Measurements from ENCODE around the gene TAT.
"Not testable (repeated sequence)": the region's sequence is repeated elsewhere in the genome, so short reads cannot be mapped to it uniquely, and the experiment has no call there.

The TAT gene

GRCh38 chr16:71600822-71601221 lies 23.9 kb upstream of the TAT start:
- H3K27ac ChIP-seq (ENCODE audit: low read depth, low read length, severe bottlenecking), result no peak overlapping the region
- no peak overlapping the region for H3K4me3 ChIP-seq (ENCODE audit: extremely low read depth, insufficient read depth, low read length, poor library complexity, severe bottlenecking)
- no peaks in the 10 kb centered on the region for H3K9me3 ChIP-seq (ENCODE audit: control insufficient read depth, low read length)
- WGBS, 2 experiments (ENCODE audit: insufficient coverage in 2 of 2), result 81 to 88% methylated on average over 5 to 8 of the region's 8 CpGs
- H3K4me1 ChIP-seq (ENCODE audit: control insufficient read depth, insufficient read depth, low read length, poor library complexity, severe bottlenecking), result no peaks in the 10 kb centered on the region
- H3K36me3 ChIP-seq (ENCODE audit: control insufficient read depth, insufficient read depth, low read length), result no peaks in the 10 kb centered on the region

- not testable (repeated sequence) for H3K27ac ChIP-seq (ENCODE audit: low read depth, low read length, severe bottlenecking); H3K9me3 ChIP-seq (ENCODE audit: control insufficient read depth, low read length); H3K36me3 ChIP-seq (ENCODE audit: control insufficient read depth, insufficient read depth, low read length); H3K4me1 ChIP-seq (ENCODE audit: control insufficient read depth, insufficient read depth, low read length, poor library complexity, severe bottlenecking); H3K4me3 ChIP-seq (ENCODE audit: extremely low read depth, insufficient read depth, low read length, poor library complexity, severe bottlenecking)
- WGBS, 2 experiments (ENCODE audit: insufficient coverage in 2 of 2), result 100% methylated on average over 1 of the region's 2 CpGs
Measured at GRCh38 chr16:71598426-71598825, 21.5 kb upstream of the TAT start.

GRCh38 chr16:71595340-71595826 lies 18.5 kb upstream of the TAT start:
- WGBS, 2 experiments (ENCODE audit: insufficient coverage in 2 of 2), result 75 to 93% methylated on average over 2 to 4 of the region's 7 CpGs

GRCh38 chr16:71594000-71594646 lies 17.2 kb upstream of the TAT start:
- Histone ChIP-seq H3K27ac (ENCODE audit: low read depth, low read length, severe bottlenecking) (no peak overlapping the region), H3K36me3 (ENCODE audit: control insufficient read depth, insufficient read depth, low read length) (no peaks in the 10 kb centered on the region), H3K4me1 (ENCODE audit: control insufficient read depth, insufficient read depth, low read length, poor library complexity, severe bottlenecking) (no peaks in the 10 kb centered on the region), H3K9me3 (ENCODE audit: control insufficient read depth, low read length) (no peaks in the 10 kb centered on the region), H3K4me3 (ENCODE audit: extremely low read depth, insufficient read depth, low read length, poor library complexity, severe bottlenecking) (no peak overlapping the region)
- 83 to 94% methylated on average over 1 to 2 of the region's 5 CpGs for WGBS, 2 experiments (ENCODE audit: insufficient coverage in 2 of 2)

More at GRCh38 chr16:71595340-71595826, 18.5 kb upstream of the TAT start:
- not testable (repeated sequence) for H3K4me1 ChIP-seq (ENCODE audit: control insufficient read depth, insufficient read depth, low read length, poor library complexity, severe bottlenecking); H3K9me3 ChIP-seq (ENCODE audit: control insufficient read depth, low read length); H3K36me3 ChIP-seq (ENCODE audit: control insufficient read depth, insufficient read depth, low read length); H3K27ac ChIP-seq (ENCODE audit: low read depth, low read length, severe bottlenecking); H3K4me3 ChIP-seq (ENCODE audit: extremely low read depth, insufficient read depth, low read length, poor library complexity, severe bottlenecking)

- H3K9me3 ChIP-seq (ENCODE audit: control insufficient read depth, low read length), result no peaks in the 10 kb centered on the region
- 88 to 91% methylated on average over 2 to 3 of the region's 3 CpGs for WGBS, 2 experiments (ENCODE audit: insufficient coverage in 2 of 2)
- H3K4me3 ChIP-seq (ENCODE audit: extremely low read depth, insufficient read depth, low read length, poor library complexity, severe bottlenecking), result no peak overlapping the region
- H3K27ac ChIP-seq (ENCODE audit: low read depth, low read length, severe bottlenecking), result no peak overlapping the region
- no peaks in the 10 kb centered on the region for H3K36me3 ChIP-seq (ENCODE audit: control insufficient read depth, insufficient read depth, low read length)
- no peaks in the 10 kb centered on the region for H3K4me1 ChIP-seq (ENCODE audit: control insufficient read depth, insufficient read depth, low read length, poor library complexity, severe bottlenecking)
Measured at GRCh38 chr16:71593048-71593999, 16.4 kb upstream of the TAT start.

- Histone ChIP-seq H3K27ac (ENCODE audit: low read depth, low read length, severe bottlenecking) (no peak overlapping the region), H3K4me1 (ENCODE audit: control insufficient read depth, insufficient read depth, low read length, poor library complexity, severe bottlenecking) (no peaks in the 10 kb centered on the region), H3K4me3 (ENCODE audit: extremely low read depth, insufficient read depth, low read length, poor library complexity, severe bottlenecking) (no peak overlapping the region), H3K9me3 (ENCODE audit: control insufficient read depth, low read length) (no peaks in the 10 kb centered on the region), H3K36me3 (ENCODE audit: control insufficient read depth, insufficient read depth, low read length) (no peaks in the 10 kb centered on the region)
- WGBS, 2 experiments (ENCODE audit: insufficient coverage in 2 of 2), result 80% methylated on average over 1 to 2 of the region's 3 CpGs
Measured at GRCh38 chr16:71591917-71592316, 15.0 kb upstream of the TAT start.

GRCh38 chr16:71590584-71590983 lies 13.7 kb upstream of the TAT start:
- 81 to 87% methylated on average over 4 of the region's 4 CpGs for WGBS, 2 experiments (ENCODE audit: insufficient coverage in 2 of 2)
- H3K4me1 ChIP-seq (ENCODE audit: control insufficient read depth, insufficient read depth, low read length, poor library complexity, severe bottlenecking), result no peaks in the 10 kb centered on the region

GRCh38 chr16:71590071-71590470 lies 13.2 kb upstream of the TAT start:
- H3K4me3 ChIP-seq (ENCODE audit: extremely low read depth, insufficient read depth, low read length, poor library complexity, severe bottlenecking); H3K4me1 ChIP-seq (ENCODE audit: control insufficient read depth, insufficient read depth, low read length, poor library complexity, severe bottlenecking); H3K9me3 ChIP-seq (ENCODE audit: control insufficient read depth, low read length); H3K36me3 ChIP-seq (ENCODE audit: control insufficient read depth, insufficient read depth, low read length); H3K27ac ChIP-seq (ENCODE audit: low read depth, low read length, severe bottlenecking): not testable (repeated sequence)
- no CpG with 5 or more reads among the region's 2 CpGs for WGBS, 2 experiments (ENCODE audit: insufficient coverage in 2 of 2)

More at GRCh38 chr16:71590584-71590983, 13.7 kb upstream of the TAT start:
- Histone ChIP-seq H3K4me3 (ENCODE audit: extremely low read depth, insufficient read depth, low read length, poor library complexity, severe bottlenecking) (no peak overlapping the region), H3K9me3 (ENCODE audit: control insufficient read depth, low read length) (no peaks in the 10 kb centered on the region), H3K27ac (ENCODE audit: low read depth, low read length, severe bottlenecking) (no peak overlapping the region), H3K36me3 (ENCODE audit: control insufficient read depth, insufficient read depth, low read length) (no peaks in the 10 kb centered on the region)

GRCh38 chr16:71589334-71589733 lies 12.4 kb upstream of the TAT start:
- not testable (repeated sequence) for H3K27ac ChIP-seq (ENCODE audit: low read depth, low read length, severe bottlenecking); H3K4me1 ChIP-seq (ENCODE audit: control insufficient read depth, insufficient read depth, low read length, poor library complexity, severe bottlenecking); H3K4me3 ChIP-seq (ENCODE audit: extremely low read depth, insufficient read depth, low read length, poor library complexity, severe bottlenecking); H3K36me3 ChIP-seq (ENCODE audit: control insufficient read depth, insufficient read depth, low read length); H3K9me3 ChIP-seq (ENCODE audit: control insufficient read depth, low read length)
- 98% methylated on average over 6 to 15 of the region's 30 CpGs for WGBS, 2 experiments (ENCODE audit: insufficient coverage in 2 of 2)

GRCh38 chr16:71585318-71585703 lies 8.4 kb upstream of the TAT start:
- H3K36me3 ChIP-seq (ENCODE audit: control insufficient read depth, insufficient read depth, low read length), result no peaks in the 10 kb centered on the region
- WGBS, 2 experiments (ENCODE audit: insufficient coverage in 2 of 2), result 65 to 72% methylated on average over 3 of the region's 4 CpGs
- no peaks in the 10 kb centered on the region for H3K4me1 ChIP-seq (ENCODE audit: control insufficient read depth, insufficient read depth, low read length, poor library complexity, severe bottlenecking)
- no peak overlapping the region for H3K27ac ChIP-seq (ENCODE audit: low read depth, low read length, severe bottlenecking)
- H3K9me3 ChIP-seq (ENCODE audit: control insufficient read depth, low read length), result no peaks in the 10 kb centered on the region
- no peak overlapping the region for H3K4me3 ChIP-seq (ENCODE audit: extremely low read depth, insufficient read depth, low read length, poor library complexity, severe bottlenecking)

All from mesodermal cell (in vitro differentiated cells).